Right cardiac atrium (tissue), 5 donors: Measurements from ENCODE around the gene GOLGA8A. TPM values are rescaled to one million over a fixed set of nuclear protein-coding genes. Genes with fewer than 3 reads are reported as not detected.
"Not testable (repeated sequence)": the region's sequence is repeated elsewhere in the genome, so short reads cannot be mapped to it uniquely, and the experiment has no call there.

Source experiments
- ATAC-seq, 2 donors: fragments of 200-7000 bp; cut with Tn5 transposase; one replicate each; pipeline versions ENCODE4 v1.8.0 to v1.9.1; 2020; ENCODE audit warnings: moderate library complexity in 2 of 2, mild to moderate bottlenecking in 1 of 2
- DNase-seq, 3 donors: peaks; one replicate each; pipeline ENCODE4 v3.0.0-alpha.2; 2020
- H3K27ac ChIP-seq: one replicate; pipeline ENCODE4 v1.5.1; 2013; ENCODE audit warnings: mild to moderate bottlenecking, low read length, control low read depth, moderate library complexity
- H3K27me3 ChIP-seq: one replicate; pipeline ENCODE4 v1.6.1; 2013; ENCODE audit not compliant: control insufficient read depth, insufficient read depth
- H3K4me1 ChIP-seq: one replicate; pipeline ENCODE4 v1.6.1; 2013; ENCODE audit warnings: low read length; ENCODE audit not compliant: control insufficient read depth, insufficient read depth
- H3K4me3 ChIP-seq: one replicate; pipeline ENCODE4 v1.5.1; 2013; ENCODE audit warnings: low read length, control low read depth
- H3K9me3 ChIP-seq: one replicate; pipeline ENCODE4 v1.6.1; 2013; ENCODE audit warnings: low read length; ENCODE audit not compliant: control insufficient read depth
- whole genome bisulfite sequencing: extraction: QIAGEN DNeasy Blood & Tissue Kit; methylation state at CpG from one replicate; pipeline ENCODE4 v1.1.7; 2013; 5-methylcytosine and 5-hydroxymethylcytosine counted together
- intact Hi-C, 4 donors: fragments of 100-400 bp; cut with DNase I; formaldehyde crosslinking; loops; one replicate each; pipeline versions ENCODE4 v1.11.0 to v1.14.0; 2022 to 2023
- polyA plus RNA-seq: library from polyadenylated mRNA; stranded (reverse); fragments of 200-250 nt; gene quantifications from one replicate; pipeline ENCODE4 v1.2.3, GENCODE V29; 2013
- total RNA-seq, 4 donors: library from RNA; stranded (reverse); fragmentation: NEBNext Ultra II Directional; extraction: Animal tissue kit (Norgen Biotek cat#: 25700); gene quantifications; one replicate each; pipeline ENCODE4 v1.2.1, GENCODE V29; 2021
- donor health status: healthy with polysubstance abuse.
- donor health status: DM: no; HTN: yes; CAD: no.
- donor health status: DM: no; HTN: no; CAD: no.
- donor health status: DM: no; HTN: yes; CAD: no; lungs with severe emphysema.
- donor health status: DM: yes; HTN: yes; CAD: no.

Gene GOLGA8A
- total and polyA plus RNA-seq, 5 donors: 18.3 to 26.3 (median 23.3) TPM

DNA sequence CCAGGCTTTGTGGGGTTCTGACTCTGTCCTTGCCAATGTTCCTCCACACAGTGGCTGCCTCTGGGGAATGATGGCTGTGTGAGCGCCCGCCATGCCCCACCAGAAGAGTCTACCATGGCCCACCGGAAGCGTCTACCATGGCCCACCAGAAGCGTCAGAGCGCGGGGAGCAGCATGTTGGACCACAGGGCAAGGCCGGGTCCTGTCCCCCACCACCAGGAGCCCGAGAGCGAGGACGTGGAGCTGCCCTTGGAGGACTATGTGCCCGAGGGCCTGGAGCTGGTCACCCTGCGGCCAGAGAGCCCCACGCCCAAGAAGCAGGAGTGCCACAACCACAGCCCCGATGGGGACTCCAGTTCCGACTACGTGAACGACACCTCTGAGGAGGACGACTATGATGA, 28.1 kb downstream of the GOLGA8A start:
- WGBS: 94% methylated on average over 10 of the region's 19 CpGs

GRCh38 chr15:34408973-34409372, 28.6 kb downstream of the GOLGA8A start:
- WGBS: 65% methylated on average over 3 of the region's 10 CpGs
- H3K27me3 ChIP-seq, H3K4me3 ChIP-seq, ATAC-seq, DNase-seq, H3K4me1 ChIP-seq, intact Hi-C loops, H3K9me3 ChIP-seq, H3K27ac ChIP-seq: not testable (repeated sequence)

More for the DNA sequence above, 28.1 kb downstream of the GOLGA8A start:
- H3K27me3 ChIP-seq, ATAC-seq, DNase-seq, H3K4me1 ChIP-seq, H3K4me3 ChIP-seq, H3K9me3 ChIP-seq, H3K27ac ChIP-seq, intact Hi-C loops: not testable (repeated sequence)

- H3K4me1 ChIP-seq, intact Hi-C loops, H3K4me3 ChIP-seq, DNase-seq, H3K27me3 ChIP-seq, H3K27ac ChIP-seq, ATAC-seq, H3K9me3 ChIP-seq: not testable (repeated sequence)
- WGBS: no CpG with 5 or more reads among the region's 3 CpGs
These were observed 33.7 kb downstream of the GOLGA8A start for GRCh38 chr15:34403899-34404298.

- H3K4me3 ChIP-seq, intact Hi-C loops, ATAC-seq, H3K9me3 ChIP-seq, H3K27ac ChIP-seq, H3K27me3 ChIP-seq, DNase-seq, H3K4me1 ChIP-seq: not testable (repeated sequence)
- WGBS: 95% methylated on average over 1 of the region's 4 CpGs
These were observed 34.4 kb downstream of the GOLGA8A start for GRCh38 chr15:34403160-34403598.

- H3K4me3 ChIP-seq, H3K27ac ChIP-seq, DNase-seq, ATAC-seq, H3K9me3 ChIP-seq, H3K4me1 ChIP-seq, H3K27me3 ChIP-seq, intact Hi-C loops: not testable (repeated sequence)
- 91% methylated on average over 3 of the region's 6 CpGs for WGBS
These were observed 39.9 kb downstream of the GOLGA8A start for GRCh38 chr15:34397637-34398259.

- H3K27me3 ChIP-seq, ATAC-seq, H3K27ac ChIP-seq, intact Hi-C loops, H3K9me3 ChIP-seq, H3K4me3 ChIP-seq, DNase-seq, H3K4me1 ChIP-seq: not testable (repeated sequence)
- WGBS: no CpG with 5 or more reads among the region's 2 CpGs
These were observed 44.6 kb downstream of the GOLGA8A start for GRCh38 chr15:34392981-34393380.

- no CpG with 5 or more reads among the region's 16 CpGs for WGBS
- H3K4me3 ChIP-seq, intact Hi-C loops, DNase-seq, H3K27ac ChIP-seq, H3K27me3 ChIP-seq, H3K4me1 ChIP-seq, H3K9me3 ChIP-seq, ATAC-seq: not testable (repeated sequence)
These were observed 48.0 kb downstream of the GOLGA8A start for GRCh38 chr15:34389594-34390086.

Other genes starting within 250 kb of the GOLGA8A start
- 10 to 100 TPM; 18.3 to 26.1 (median 21.5) TPM for gene KATNBL1, start 227.7 kb downstream of the GOLGA8A start, total RNA-seq
- gene KATNBL1, start 227.7 kb downstream of the GOLGA8A start, polyA plus RNA-seq: 12.0 TPM
- 10 to 100 TPM; 73.9 to 84.0 (median 83.8) TPM for gene EMC4, start 212.8 kb downstream of the GOLGA8A start, total RNA-seq
- 155 TPM for gene EMC4, start 212.8 kb downstream of the GOLGA8A start, polyA plus RNA-seq
- gene SLC12A6, start 100.0 kb downstream of the GOLGA8A start, total RNA-seq: 10 to 100 TPM; 15.3 to 21.2 (median 17.5) TPM
- gene SLC12A6, start 100.0 kb downstream of the GOLGA8A start, polyA plus RNA-seq: 8.1 TPM
- gene NOP10, start 94.7 kb downstream of the GOLGA8A start, total RNA-seq: 100 to 1,000 TPM in 3 of 4 donors, 10 to 100 TPM in 1; 87.2 to 122 (median 106) TPM
- 206 TPM for gene NOP10, start 94.7 kb downstream of the GOLGA8A start, polyA plus RNA-seq
- gene NUTM1, start 94.5 kb downstream of the GOLGA8A start, total RNA-seq: not detected
- not detected for gene NUTM1, start 94.5 kb downstream of the GOLGA8A start, polyA plus RNA-seq
- gene LPCAT4, start 70.6 kb downstream of the GOLGA8A start, total RNA-seq: 10 to 100 TPM; 24.1 to 44.9 (median 39.7) TPM
- gene LPCAT4, start 70.6 kb downstream of the GOLGA8A start, polyA plus RNA-seq: 36.8 TPM
- gene GOLGA8B, start 145.8 kb upstream of the GOLGA8A start, total RNA-seq: 10 to 100 TPM; 11.9 to 43.6 (median 24.9) TPM
- gene GOLGA8B, start 145.8 kb upstream of the GOLGA8A start, polyA plus RNA-seq: 21.0 TPM